ENCODE results near the gene UPP2. TPM values are rescaled to one million over a fixed set of nuclear protein-coding genes. Genes with fewer than 3 reads are reported as not detected.

The UPP2 gene
- total RNA-seq, 1 experiment from 2014 or later: not detected

- Histone ChIP-seq H2AFZ (no peak overlapping the region), H3K79me2 (ENCODE audit: low read depth) (no peaks in the 10 kb centered on the region), H3K27ac (no peak overlapping the region), H4K20me1 (ENCODE audit: insufficient read depth) (no peaks in the 10 kb centered on the region), H3K9me3 (ENCODE audit: insufficient read depth, low read depth) (no peaks in the 10 kb centered on the region), H3K36me3 (ENCODE audit: low read depth) (no peaks in the 10 kb centered on the region), H3F3A (ENCODE audit: insufficient read depth, low read depth) (no peaks in the 10 kb centered on the region), H3K9me2 (ENCODE audit: insufficient read depth) (no peaks in the 10 kb centered on the region; the same call in 1 of the 2 replicates), H3K4me1 (replicated peaks; ENCODE audit: insufficient read depth) (0 out of 2 replicates have a peak, but pooled peaks cover 9% of the 10 kb centered on the region), H3K27me3 (ENCODE audit: insufficient read depth, low read depth) (no peaks in the 10 kb centered on the region), H3K4me3 (no peak overlapping the region), H3K4me2 (no peak overlapping the region)
- DNase-seq: no peak
- BruUV-seq (replicated peaks): no TSS peak
- CTCF ChIA-PET: no interaction called here
- intact Hi-C loops (cut with micrococcal nuclease; ENCODE audit: unreplicated experiment): no loop called here
- POLR2A ChIA-PET (ENCODE audit: unreplicated experiment): no interaction called here
- TF ChIP-seq EZH2 (IDR thresholded peaks at IDR 0.05; ENCODE audit: low read depth) (no peak), CTCF (conservative IDR thresholded peaks at IDR 0.05) (no peak)
Observed at GRCh38 chr2:158103411-158104012, 1.8 kb downstream of the UPP2 start.

GRCh38 chr2:158104903-158105302 is 3.2 kb downstream of the UPP2 start:
- no TSS peak for BruUV-seq (replicated peaks)
- Histone ChIP-seq H3K9me2 (ENCODE audit: insufficient read depth) (no peaks in the 10 kb centered on the region; the same call in 1 of the 2 replicates), H3K4me2 (no peak overlapping the region), H3K4me1 (replicated peaks; ENCODE audit: insufficient read depth) (0 out of 2 replicates have a peak, but pooled peaks cover 4% of the 10 kb centered on the region), H4K20me1 (ENCODE audit: insufficient read depth) (no peaks in the 10 kb centered on the region), H3K27ac (no peak overlapping the region), H2AFZ (no peak overlapping the region), H3K4me3 (no peak overlapping the region), H3K36me3 (ENCODE audit: low read depth) (no peaks in the 10 kb centered on the region), H3K79me2 (ENCODE audit: low read depth) (no peaks in the 10 kb centered on the region), H3F3A (ENCODE audit: insufficient read depth, low read depth) (no peaks in the 10 kb centered on the region), H3K27me3 (ENCODE audit: insufficient read depth, low read depth) (no peaks in the 10 kb centered on the region), H3K9me3 (ENCODE audit: insufficient read depth, low read depth) (no peaks in the 10 kb centered on the region)
- TF ChIP-seq CTCF (conservative IDR thresholded peaks at IDR 0.05) (no peak), EZH2 (IDR thresholded peaks at IDR 0.05; ENCODE audit: low read depth) (no peak)
- no peak for DNase-seq
- ChIA-PET POLR2A (ENCODE audit: unreplicated experiment) (no interaction called here), CTCF (interaction anchor here (0.6 kb wide), 1 partner anchor 150 kb away, joined by 4 read pairs; no protein-coding TSS in a partner anchor)
- intact Hi-C loops (cut with micrococcal nuclease; ENCODE audit: unreplicated experiment): no loop called here

- no TSS peak for BruUV-seq (replicated peaks)
- Histone ChIP-seq H3K4me1 (replicated peaks; ENCODE audit: insufficient read depth) (no peaks in the 10 kb centered on the region), H3K4me3 (no peak overlapping the region), H3K36me3 (ENCODE audit: low read depth) (no peaks in the 10 kb centered on the region), H3F3A (ENCODE audit: insufficient read depth, low read depth) (no peaks in the 10 kb centered on the region), H3K27me3 (ENCODE audit: insufficient read depth, low read depth) (no peaks in the 10 kb centered on the region), H3K27ac (no peak overlapping the region), H2AFZ (no peak overlapping the region), H3K79me2 (ENCODE audit: low read depth) (no peaks in the 10 kb centered on the region), H4K20me1 (ENCODE audit: insufficient read depth) (no peaks in the 10 kb centered on the region), H3K9me3 (ENCODE audit: insufficient read depth, low read depth) (no peaks in the 10 kb centered on the region), H3K9me2 (ENCODE audit: insufficient read depth) (no peaks in the 10 kb centered on the region), H3K4me2 (no peak overlapping the region)
- no peak for DNase-seq
- ChIA-PET CTCF (no interaction called here), POLR2A (ENCODE audit: unreplicated experiment) (no interaction called here)
- intact Hi-C loops (cut with micrococcal nuclease; ENCODE audit: unreplicated experiment): no loop called here
- TF ChIP-seq EZH2 (IDR thresholded peaks at IDR 0.05; ENCODE audit: low read depth) (no peak), CTCF (conservative IDR thresholded peaks at IDR 0.05) (no peak)
Observed at GRCh38 chr2:158112992-158113391, 11.3 kb downstream of the UPP2 start.
